Measurements from ENCODE around the gene PIK3C2G. TPM values are rescaled to one million over a fixed set of nuclear protein-coding genes. Genes with fewer than 3 reads are reported as not detected.

PIK3C2G gene
- total RNA-seq, 1 donor from 2014 or later, result 0.59 TPM

DNA sequence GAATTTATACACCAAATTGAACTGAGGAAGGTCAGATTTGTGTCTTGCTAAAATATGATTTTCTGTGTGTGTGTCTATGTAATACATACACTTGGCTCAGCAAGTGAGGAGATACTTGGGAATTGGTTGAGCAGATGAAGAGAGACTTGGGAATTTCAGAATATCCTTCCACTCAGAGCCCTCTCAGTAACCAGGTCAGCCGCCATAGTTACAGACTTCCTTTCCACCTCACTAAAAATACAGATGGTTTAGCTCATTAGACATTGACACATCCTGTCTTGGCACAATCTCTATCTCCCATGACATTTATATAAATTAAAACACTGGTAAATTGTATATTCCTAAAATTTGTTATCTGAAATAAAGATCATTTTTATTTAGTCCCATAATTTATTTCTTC is 15.9 kb downstream of the PIK3C2G start:
- Histone ChIP-seq H3K4me3 (no peak overlapping the region), H3K27me3 (ENCODE audit: low read depth) (no peaks in the 10 kb centered on the region), H3K36me3 (no peaks in the 10 kb centered on the region), H3K27ac (no peak overlapping the region), H3K4me1 (no peaks in the 10 kb centered on the region), H3K9me3 (no peaks in the 10 kb centered on the region)
- intact Hi-C loops (cut with DNase I), result no loop called here
- TF ChIP-seq, protein P1, sequence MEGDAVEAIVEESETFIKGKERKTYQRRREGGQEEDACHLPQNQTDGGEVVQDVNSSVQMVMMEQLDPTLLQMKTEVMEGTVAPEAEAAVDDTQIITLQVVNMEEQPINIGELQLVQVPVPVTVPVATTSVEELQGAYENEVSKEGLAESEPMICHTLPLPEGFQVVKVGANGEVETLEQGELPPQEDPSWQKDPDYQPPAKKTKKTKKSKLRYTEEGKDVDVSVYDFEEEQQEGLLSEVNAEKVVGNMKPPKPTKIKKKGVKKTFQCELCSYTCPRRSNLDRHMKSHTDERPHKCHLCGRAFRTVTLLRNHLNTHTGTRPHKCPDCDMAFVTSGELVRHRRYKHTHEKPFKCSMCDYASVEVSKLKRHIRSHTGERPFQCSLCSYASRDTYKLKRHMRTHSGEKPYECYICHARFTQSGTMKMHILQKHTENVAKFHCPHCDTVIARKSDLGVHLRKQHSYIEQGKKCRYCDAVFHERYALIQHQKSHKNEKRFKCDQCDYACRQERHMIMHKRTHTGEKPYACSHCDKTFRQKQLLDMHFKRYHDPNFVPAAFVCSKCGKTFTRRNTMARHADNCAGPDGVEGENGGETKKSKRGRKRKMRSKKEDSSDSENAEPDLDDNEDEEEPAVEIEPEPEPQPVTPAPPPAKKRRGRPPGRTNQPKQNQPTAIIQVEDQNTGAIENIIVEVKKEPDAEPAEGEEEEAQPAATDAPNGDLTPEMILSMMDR (IDR thresholded peaks at IDR 0.05), result no peak
- DNase-seq, result no peak
- ATAC-seq, result no peak

GRCh38 chr12:18280728-18281127 is 19.4 kb downstream of the PIK3C2G start:
- intact Hi-C loops (cut with DNase I), result no loop called here
- DNase-seq (no peak), ATAC-seq (no peak)
- Histone ChIP-seq H3K9me3 (no peaks in the 10 kb centered on the region), H3K27me3 (ENCODE audit: low read depth) (no peaks in the 10 kb centered on the region), H3K4me1 (no peaks in the 10 kb centered on the region), H3K4me3 (no peak overlapping the region), H3K27ac (no peak overlapping the region), H3K36me3 (no peaks in the 10 kb centered on the region)
- TF ChIP-seq, protein P1 (IDR thresholded peaks at IDR 0.05), result no peak

DNA sequence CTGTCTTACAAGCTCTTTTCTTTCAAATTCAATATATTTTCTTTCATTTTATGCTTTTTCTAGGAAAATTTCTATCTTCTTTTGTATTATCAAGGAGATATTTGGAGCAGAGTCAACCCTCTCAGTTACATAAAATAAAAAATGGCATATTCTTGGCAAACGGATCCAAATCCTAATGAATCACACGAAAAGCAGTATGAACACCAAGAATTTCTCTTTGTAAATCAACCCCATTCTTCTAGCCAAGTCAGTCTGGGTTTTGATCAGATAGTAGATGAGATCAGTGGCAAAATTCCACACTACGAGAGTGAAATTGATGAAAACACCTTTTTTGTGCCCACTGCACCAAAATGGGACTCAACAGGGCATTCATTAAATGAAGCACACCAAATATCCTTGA is 20.6 kb downstream of the PIK3C2G start:
- TF ChIP-seq, protein P1 (IDR thresholded peaks at IDR 0.05), result no peak
- no peaks in the 10 kb centered on the region for H3K27me3 ChIP-seq (ENCODE audit: low read depth)
- H3K9me3 ChIP-seq, result no peaks in the 10 kb centered on the region
- DNase-seq (no peak), ATAC-seq (no peak)
- no peaks in the 10 kb centered on the region for H3K36me3 ChIP-seq
- intact Hi-C loops (cut with DNase I), result no loop called here
- H3K4me3 ChIP-seq, result no peak overlapping the region
- no peaks in the 10 kb centered on the region for H3K4me1 ChIP-seq
- H3K27ac ChIP-seq, result no peak overlapping the region

DNA sequence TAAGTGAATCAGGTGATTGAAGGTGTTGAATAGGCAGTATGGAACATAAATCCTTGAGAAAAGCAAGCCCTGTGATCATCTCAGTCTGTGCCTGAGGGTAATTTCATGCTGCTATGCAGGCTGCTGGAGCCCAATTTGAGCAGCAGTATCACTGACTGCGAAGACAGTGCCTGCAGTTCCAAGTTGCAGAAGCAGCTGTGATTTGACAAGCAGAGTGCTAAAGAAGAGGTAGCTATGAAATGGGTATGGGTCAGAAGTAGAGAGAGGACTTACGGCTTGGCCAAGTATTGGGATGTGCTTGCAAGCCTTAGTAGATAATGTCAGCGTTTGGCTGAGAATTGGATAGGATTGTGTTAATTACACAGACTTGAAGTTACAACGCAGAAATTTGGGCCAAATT is 22.5 kb downstream of the PIK3C2G start:
- H3K27ac ChIP-seq, result no peak overlapping the region
- no peaks in the 10 kb centered on the region for H3K9me3 ChIP-seq
- intact Hi-C loops (cut with DNase I), result no loop called here
- no peaks in the 10 kb centered on the region for H3K36me3 ChIP-seq
- ATAC-seq, result no peak
- no peak for DNase-seq
- no peaks in the 10 kb centered on the region for H3K27me3 ChIP-seq (ENCODE audit: low read depth)
- H3K4me3 ChIP-seq, result no peak overlapping the region
- TF ChIP-seq, protein P1 (IDR thresholded peaks at IDR 0.05), result no peak
- H3K4me1 ChIP-seq, result no peaks in the 10 kb centered on the region

DNA sequence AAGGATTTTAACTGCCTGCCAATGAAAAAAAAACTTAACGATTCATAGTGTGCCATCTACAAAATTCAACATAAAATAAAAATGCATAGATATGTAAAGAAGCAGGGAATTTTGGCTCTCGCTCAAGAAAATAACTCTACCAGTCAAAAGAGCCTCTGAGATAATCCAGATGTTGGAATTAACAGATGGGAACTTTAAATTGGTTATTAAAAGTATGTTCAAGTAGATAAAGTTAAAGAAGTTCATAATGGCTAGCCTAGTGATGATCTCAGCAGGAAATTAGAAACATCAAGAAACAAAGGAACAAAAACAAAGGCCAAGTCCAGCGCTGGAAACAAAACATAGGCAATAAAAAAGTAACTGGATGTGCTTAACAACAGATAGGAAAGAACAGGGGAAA is 23.1 kb downstream of the PIK3C2G start:
- H3K27me3 ChIP-seq (ENCODE audit: low read depth), result no peaks in the 10 kb centered on the region
- H3K4me1 ChIP-seq, result no peaks in the 10 kb centered on the region
- H3K4me3 ChIP-seq, result no peak overlapping the region
- DNase-seq (no peak), ATAC-seq (no peak)
- H3K27ac ChIP-seq, result no peak overlapping the region
- no peaks in the 10 kb centered on the region for H3K9me3 ChIP-seq
- intact Hi-C loops (cut with DNase I), result no loop called here
- TF ChIP-seq, protein P1 (IDR thresholded peaks at IDR 0.05), result no peak
- H3K36me3 ChIP-seq, result no peaks in the 10 kb centered on the region

DNA sequence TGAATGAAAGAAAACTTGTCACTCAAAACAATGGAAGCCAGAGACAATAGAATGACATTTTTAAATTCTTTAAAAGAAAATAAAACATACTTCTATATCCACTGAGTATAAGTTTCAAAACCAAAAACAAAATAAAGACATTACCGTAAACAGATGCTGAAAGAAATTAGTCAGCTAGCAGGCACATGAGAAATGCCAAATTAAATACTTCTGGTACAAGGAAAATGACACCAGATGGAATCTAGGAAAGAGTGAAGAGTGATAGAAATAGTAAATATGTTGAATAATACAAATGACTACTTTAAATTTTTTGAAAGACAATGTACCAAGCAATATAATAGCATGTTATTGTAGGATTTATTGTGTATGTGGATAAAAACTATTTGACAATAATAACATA is 23.8 kb downstream of the PIK3C2G start:
- H3K4me3 ChIP-seq, result no peak overlapping the region
- ATAC-seq, result no peak
- H3K27ac ChIP-seq, result no peak overlapping the region
- no peaks in the 10 kb centered on the region for H3K36me3 ChIP-seq
- H3K9me3 ChIP-seq, result no peaks in the 10 kb centered on the region
- H3K27me3 ChIP-seq (ENCODE audit: low read depth), result no peaks in the 10 kb centered on the region
- DNase-seq, result no peak
- no peaks in the 10 kb centered on the region for H3K4me1 ChIP-seq
- TF ChIP-seq, protein P1 (IDR thresholded peaks at IDR 0.05), result no peak
- intact Hi-C loops (cut with DNase I), result no loop called here
